Frontal cortex (tissue), 4 donors: ENCODE data around the gene IL1RAPL1. TPM values are rescaled to one million over a fixed set of nuclear protein-coding genes. Genes with fewer than 3 reads are reported as not detected.

ENCODE experiments used
- DNase-seq, 2 donors: peaks; one replicate each; pipeline ENCODE4 v3.0.0; 2012; ENCODE audit warnings: low spot score in 2 of 2
- FAIRE-seq: peaks from 2 replicates; lab custom pipeline; 2012; peaks lifted over from hg19 to GRCh38; lab: Jason Lieb, UNC
- total RNA-seq: library from RNA; depleted of rRNA; stranded (reverse); fragments of >200 nt; gene quantifications from one replicate; pipeline ENCODE4 v1.2.3, GENCODE V29; 2014
- donor health status: control.
- donor health status: control.
- donor health status: control.

IL1RAPL1 gene
- total RNA-seq, 1 donor from 2014 or later, result 14.3 TPM

DNA sequence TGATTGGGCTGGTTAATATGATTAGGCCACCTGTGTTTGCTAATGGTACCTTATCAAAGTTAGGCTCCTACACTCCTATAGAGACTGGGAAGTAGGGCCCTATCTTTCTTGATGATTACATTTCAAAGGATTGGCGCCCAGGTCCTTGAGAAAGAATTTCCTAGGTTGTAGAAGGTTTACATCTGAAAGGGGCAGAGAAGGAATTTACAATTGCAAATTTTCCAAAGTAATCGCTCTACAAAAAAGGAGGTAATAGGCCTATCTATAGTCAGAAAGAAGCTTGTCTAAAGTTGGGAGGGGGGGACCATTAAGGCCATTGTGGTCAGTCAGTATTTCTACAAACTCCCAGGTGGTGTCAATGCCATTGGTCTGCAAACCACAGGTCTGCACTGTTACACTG is 638.4 kb downstream of the IL1RAPL1 start:
- no peak for FAIRE-seq
- DNase-seq, result no peak

- FAIRE-seq, result no peak
- DNase-seq, result no peak
Measured at GRCh38 chrX:29229802-29230201, 642.6 kb downstream of the IL1RAPL1 start.

- DNase-seq (no peak), FAIRE-seq (peak; percentile 97)
Measured at GRCh38 chrX:29231800-29232199, 644.6 kb downstream of the IL1RAPL1 start.

DNA sequence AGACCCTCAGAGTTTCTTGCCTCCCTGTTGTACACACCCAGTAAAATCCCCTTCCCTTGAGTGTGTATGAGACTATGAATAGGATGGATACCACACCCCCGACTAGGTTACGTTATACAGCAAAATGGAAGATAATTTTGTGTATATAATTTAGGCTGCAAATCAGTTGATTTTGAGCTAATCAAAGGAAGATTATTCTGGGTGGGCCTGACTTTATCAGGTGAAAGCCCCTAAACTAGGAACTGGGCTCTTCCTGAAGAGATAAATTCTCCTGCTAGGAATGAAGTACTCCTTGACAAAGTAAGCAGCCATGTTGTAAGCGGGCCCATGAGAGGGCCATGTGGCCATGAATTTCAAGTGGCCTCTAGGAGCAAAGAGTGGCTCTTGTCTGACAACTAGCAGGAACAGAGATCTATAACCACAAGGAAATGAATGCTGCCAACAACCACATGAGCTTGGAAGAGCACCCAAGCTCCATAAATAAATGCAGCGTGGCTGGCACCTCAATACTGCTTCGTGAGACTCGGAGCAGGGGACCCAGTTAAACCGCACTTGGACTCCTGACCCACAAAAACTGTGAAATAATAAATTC is 646.4 kb downstream of the IL1RAPL1 start:
- no peak for FAIRE-seq
- no peak for DNase-seq

GRCh38 chrX:29237972-29238371 is 650.7 kb downstream of the IL1RAPL1 start:
- no peak for FAIRE-seq
- DNase-seq, result no peak

DNA sequence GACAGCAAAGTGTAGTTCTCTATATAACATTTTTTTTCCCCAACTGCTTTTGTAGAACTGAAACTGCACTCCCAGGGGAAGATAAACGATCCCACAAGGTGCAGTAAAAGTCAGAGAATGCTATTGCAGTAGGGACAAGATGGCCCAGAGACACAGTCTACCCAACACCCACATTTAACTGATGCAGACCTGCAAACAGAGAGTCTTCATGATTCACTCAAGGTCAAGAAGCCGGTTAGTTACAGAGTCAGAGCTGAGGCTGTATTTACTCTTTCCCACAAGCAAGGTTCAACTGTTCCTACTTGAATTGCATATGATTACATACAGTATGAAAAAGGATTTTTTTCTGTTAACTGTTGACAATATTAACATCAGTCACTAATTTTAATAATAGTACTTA is 654.6 kb downstream of the IL1RAPL1 start:
- DNase-seq (no peak), FAIRE-seq (no peak)

DNA sequence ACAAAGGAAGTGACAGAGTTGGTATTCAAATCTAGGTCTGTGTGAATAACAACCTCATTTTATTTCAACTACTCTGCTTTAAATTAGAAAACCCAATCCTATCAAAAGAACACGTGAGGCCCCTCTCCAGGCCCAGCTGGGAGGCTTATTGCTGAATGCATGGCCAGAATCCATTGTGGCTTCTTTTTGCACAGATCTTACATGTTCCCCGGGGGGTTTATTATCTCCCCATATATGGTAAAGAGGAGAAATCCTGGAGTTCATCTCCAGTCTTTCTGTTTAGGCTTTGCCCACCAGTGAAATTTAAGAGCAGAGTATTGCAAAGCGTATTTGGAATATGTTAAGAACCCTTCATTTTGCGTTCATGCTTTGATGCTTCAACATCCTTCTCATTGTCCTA is 655.6 kb downstream of the IL1RAPL1 start:
- FAIRE-seq (no peak), DNase-seq (no peak)

- no peak for FAIRE-seq
- DNase-seq, result no peak
Measured at GRCh38 chrX:29243942-29244341, 656.7 kb downstream of the IL1RAPL1 start.

DNA sequence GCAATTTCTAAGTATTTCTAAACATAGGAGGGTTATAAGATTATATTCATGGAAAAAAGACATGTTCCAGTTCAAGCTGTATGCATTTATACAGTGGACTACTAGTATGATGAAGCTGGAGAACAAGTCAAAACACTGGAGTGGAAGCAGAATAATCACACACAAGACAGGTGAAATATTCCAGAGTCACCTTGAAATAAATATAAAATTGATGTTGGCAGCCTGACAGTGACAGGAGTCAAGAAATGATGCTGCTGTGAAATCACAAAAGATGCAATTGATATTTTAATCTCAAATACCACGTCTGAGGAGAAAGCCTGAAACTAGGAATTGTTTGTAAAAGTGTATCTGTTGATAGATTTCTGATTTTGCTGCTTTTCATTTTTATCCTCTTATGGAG is 667.3 kb downstream of the IL1RAPL1 start:
- no peak for FAIRE-seq
- no peak for DNase-seq

GRCh38 chrX:29257521-29257920 is 670.3 kb downstream of the IL1RAPL1 start:
- FAIRE-seq (no peak), DNase-seq (no peak)

DNA sequence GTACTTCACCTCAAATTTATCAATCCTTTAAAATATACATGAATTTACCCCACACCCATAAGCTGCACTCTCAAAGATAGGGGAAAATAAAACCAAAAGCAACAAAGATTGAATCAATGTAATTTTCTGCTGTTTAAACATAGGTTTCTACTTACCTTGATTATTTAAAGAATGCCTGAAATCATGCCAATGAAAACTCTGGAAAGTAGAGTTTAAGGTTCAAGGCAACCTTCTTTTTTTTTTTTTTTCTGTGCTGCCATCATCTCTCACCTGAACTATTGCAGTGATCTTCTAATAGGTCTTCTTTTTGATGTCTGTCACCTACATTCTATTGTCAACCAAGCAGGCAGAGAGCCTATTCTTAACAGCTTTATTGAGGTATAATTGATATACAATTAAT is 682.1 kb downstream of the IL1RAPL1 start:
- DNase-seq (no peak), FAIRE-seq (no peak)

- DNase-seq, result no peak
- FAIRE-seq, result no peak
Measured at GRCh38 chrX:29274517-29274916, 687.3 kb downstream of the IL1RAPL1 start.

GRCh38 chrX:29275928-29276327 is 688.7 kb downstream of the IL1RAPL1 start:
- FAIRE-seq, result no peak
- no peak for DNase-seq

GRCh38 chrX:29281078-29281742 is 694.0 kb downstream of the IL1RAPL1 start:
- DNase-seq, result no peak
- no peak for FAIRE-seq

GRCh38 chrX:29285664-29286063 is 698.4 kb downstream of the IL1RAPL1 start:
- DNase-seq, result no peak
- FAIRE-seq, result no peak

DNA sequence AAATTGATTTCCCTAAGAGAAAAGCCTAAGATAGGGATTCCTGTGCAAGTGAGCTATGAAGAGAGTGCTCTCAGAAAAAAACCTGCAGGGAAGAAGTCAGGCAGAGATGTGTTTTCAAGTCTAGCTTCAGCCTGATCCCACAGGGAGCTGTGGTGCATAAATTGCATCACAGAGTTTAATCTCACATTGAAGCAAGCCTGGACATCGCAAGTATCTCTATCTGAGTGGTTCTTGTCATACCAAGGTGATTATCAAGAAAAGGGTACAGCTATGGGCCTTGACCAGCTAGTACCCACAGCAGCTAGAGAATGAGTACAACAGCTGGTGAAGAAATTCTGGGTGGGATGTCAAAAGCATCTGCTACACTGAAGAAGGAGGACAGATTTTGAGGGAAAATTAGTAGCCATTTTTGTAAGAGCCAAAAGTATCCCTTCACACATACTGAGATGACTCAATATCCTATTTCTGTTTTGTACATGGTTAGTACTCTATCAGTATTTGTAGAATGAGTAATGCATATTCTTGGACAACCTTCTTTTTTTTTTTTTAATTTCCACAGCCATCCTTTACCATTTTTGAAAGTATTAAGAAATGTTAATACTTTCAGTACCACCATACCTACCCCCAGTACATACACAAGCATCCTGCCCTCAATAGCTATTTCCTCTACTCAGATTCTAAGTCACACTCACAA is 708.9 kb downstream of the IL1RAPL1 start:
- DNase-seq (no peak), FAIRE-seq (no peak)

- FAIRE-seq (peak; percentile 15), DNase-seq (no peak)
Measured at GRCh38 chrX:29297171-29297800, 710.0 kb downstream of the IL1RAPL1 start.

GRCh38 chrX:29299684-29300083 is 712.4 kb downstream of the IL1RAPL1 start:
- FAIRE-seq (no peak), DNase-seq (no peak)

GRCh38 chrX:29308726-29309125 is 721.5 kb downstream of the IL1RAPL1 start:
- FAIRE-seq (no peak), DNase-seq (no peak)

DNA sequence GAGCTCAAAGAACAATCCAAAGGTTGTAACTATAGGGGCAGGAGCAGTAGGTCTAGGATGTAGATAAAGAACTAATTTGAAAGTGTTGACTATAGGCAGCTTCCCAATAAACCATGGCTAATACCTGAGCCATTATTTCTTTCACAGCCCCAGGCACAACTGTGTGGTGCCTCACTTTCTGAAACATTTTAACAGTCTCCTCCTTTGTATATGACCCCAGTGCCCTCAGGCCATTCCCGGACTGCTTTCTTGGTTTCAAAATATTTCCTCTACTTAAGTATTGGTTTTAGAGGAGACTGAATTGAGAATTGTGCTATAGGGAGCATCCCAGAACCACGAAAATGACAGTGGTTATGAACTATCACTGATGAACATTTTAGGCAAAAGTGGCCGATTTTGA is 728.7 kb downstream of the IL1RAPL1 start:
- FAIRE-seq (no peak), DNase-seq (no peak)

DNA sequence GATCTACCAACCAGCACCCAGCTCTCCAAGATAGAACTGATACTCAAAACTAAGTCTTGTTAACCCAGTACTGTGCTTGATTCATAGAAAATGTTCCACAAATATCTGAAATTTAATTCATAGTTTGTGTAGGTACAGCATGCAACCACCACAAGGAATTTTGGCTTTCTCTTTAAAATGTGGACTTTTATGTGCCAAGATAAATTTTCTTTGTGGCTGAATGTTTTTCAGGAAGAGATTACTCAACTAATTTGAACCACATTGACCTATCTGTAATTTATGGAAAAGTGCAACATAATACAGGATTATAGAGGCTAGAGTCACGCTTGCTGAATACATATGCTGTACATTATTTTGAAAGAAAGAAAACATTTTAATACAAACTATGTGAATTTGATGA is 730.8 kb downstream of the IL1RAPL1 start:
- FAIRE-seq, result no peak

More for the DNA sequence above, 730.8 kb downstream of the IL1RAPL1 start:
- no peak for DNase-seq
